Endothelial cell of umbilical vein (primary cell): Measurements from ENCODE around the gene SEMA6A. TPM values are rescaled to one million over a fixed set of nuclear protein-coding genes. Genes with fewer than 3 reads are reported as not detected.

Experiments used
- BruUV-seq: library from RNA; stranded (reverse); fragments of 400-500 nt; replicated peaks from 2 replicates; lab custom pipeline; 2021; lab: Mats Ljungman, UMichigan
- CTCF ChIA-PET: fragments of 300-600, 350-600 bp; sonication (Branson Sonifier 250); formaldehyde crosslinking; loops from one replicate; lab custom pipeline; 2021; ENCODE audit warnings: antibody characterized with exemption, inconsistent platforms; lab: Charles Lee
- POLR2A ChIA-PET: fragments of 300-600, 350-600 bp; sonication (Branson Sonifier 250); formaldehyde crosslinking; loops from one replicate; lab custom pipeline; 2021; ENCODE audit warnings: antibody characterized with exemption, inconsistent platforms; lab: Charles Lee
- DNase-seq: peaks from one replicate; pipeline ENCODE4 v3.0.0-alpha.2; 2011; ENCODE audit warnings: low read depth, low spot score
- FAIRE-seq: peaks from 2 replicates; lab custom pipeline; 2011; peaks lifted over from hg19 to GRCh38; lab: Jason Lieb, UNC
- H2AFZ ChIP-seq: 2 replicates; pipeline ENCODE4 v1.6.0; 2012; ENCODE audit warnings: low read depth, low read length, control low read depth, inconsistent platforms
- H3K27ac ChIP-seq: 2 replicates; pipeline ENCODE4 v1.5.1; 2011; ENCODE audit warnings: low read depth, mild to moderate bottlenecking, control low read depth, low read length, moderate library complexity; ENCODE audit not compliant: insufficient read depth
- H3K27me3 ChIP-seq, 2 experiments: 2 replicates each; pipeline versions ENCODE4 v1.6.0 to v1.6.1; 2011; ENCODE audit warnings: low read length in 2 of 2, mixed read lengths in 1 of 2; ENCODE audit not compliant: control insufficient read depth in 2 of 2, insufficient read depth in 2 of 2
- H3K36me3 ChIP-seq, 2 experiments: 2 replicates in 1 of 2; 3 replicates in 1 of 2; pipeline ENCODE4 v1.5.1; 2011; ENCODE audit warnings: low read length in 2 of 2, mild to moderate bottlenecking in 1 of 2, moderate library complexity in 1 of 2; ENCODE audit not compliant: control insufficient read depth in 2 of 2, insufficient read depth in 2 of 2; ENCODE audit errors: extremely low read depth in 1 of 2
- H3K4me1 ChIP-seq: 3 replicates; pipeline ENCODE4 v1.5.1; 2011; ENCODE audit warnings: mild to moderate bottlenecking, low read length; ENCODE audit not compliant: control insufficient read depth, insufficient read depth; ENCODE audit errors: extremely low read depth
- H3K4me2 ChIP-seq: 2 replicates; pipeline ENCODE4 v1.6.1; 2011; ENCODE audit warnings: low read length, control low read depth, mixed read lengths; ENCODE audit not compliant: insufficient read depth
- H3K4me3 ChIP-seq, 3 experiments: fragments of 200-600 bp in 1 of 3; sonication (generic), shearing (Covaris generic) in 1 of 3; replicated peaks in 1 of 3; 2 replicates each; pipeline ENCODE4 v1.5.1; 2011 to 2016; ENCODE audit warnings: control low read depth in 3 of 3, low read length in 3 of 3, mild to moderate bottlenecking in 2 of 3, inconsistent platforms in 1 of 3, low read depth in 1 of 3, moderate library complexity in 1 of 3; ENCODE audit not compliant: insufficient read depth in 1 of 3
- H3K79me2 ChIP-seq: 2 replicates; pipeline ENCODE4 v1.6.0; 2012; ENCODE audit warnings: low read length, inconsistent platforms; ENCODE audit not compliant: control insufficient read depth, insufficient read depth
- H3K9ac ChIP-seq: replicated peaks from 2 replicates; pipeline ENCODE3; 2011; ENCODE audit warnings: low read length, control low read depth; ENCODE audit not compliant: insufficient read depth; ENCODE audit errors: extremely low read depth
- H3K9me1 ChIP-seq: replicated peaks from 3 replicates; pipeline ENCODE4 v1.6.0; 2011; ENCODE audit warnings: mild to moderate bottlenecking, low read length; ENCODE audit not compliant: control insufficient read depth, insufficient read depth; ENCODE audit errors: extremely low read depth
- H3K9me3 ChIP-seq: replicated peaks from 2 replicates; pipeline ENCODE4 v1.5.1; 2012; ENCODE audit warnings: low read length, inconsistent platforms; ENCODE audit not compliant: control insufficient read depth, insufficient read depth
- H4K20me1 ChIP-seq: replicated peaks from 2 replicates; pipeline ENCODE3; 2011; ENCODE audit warnings: mild to moderate bottlenecking, low read length; ENCODE audit not compliant: control insufficient read depth, insufficient read depth; ENCODE audit errors: extremely low read depth
- CTCF ChIP-seq, 2 donors: IDR thresholded peaks; 1 replicate in 1 of 2; 2 replicates in 1 of 2; pipeline ENCODE4 v1.5.1; 2011; ENCODE audit warnings: low read length in 2 of 2, mild to moderate bottlenecking in 2 of 2, moderate library complexity in 2 of 2, control low read depth in 1 of 2, inconsistent platforms in 1 of 2, low read depth in 1 of 2; ENCODE audit not compliant: insufficient read depth in 1 of 2; ENCODE audit errors: extremely low read depth in 1 of 2
- EZH2 ChIP-seq: IDR thresholded peaks from 2 replicates; pipeline ENCODE4 v1.6.1; 2012; ENCODE audit warnings: borderline replicate concordance, low read depth, mild to moderate bottlenecking, moderate library complexity, low read length, inconsistent platforms; ENCODE audit not compliant: severe bottlenecking
- FOS ChIP-seq: IDR thresholded peaks from 2 replicates; pipeline ENCODE4 v1.6.1; 2011; ENCODE audit warnings: mild to moderate bottlenecking, low read length, moderate library complexity, borderline replicate concordance; ENCODE audit not compliant: insufficient read depth
- GATA2 ChIP-seq: IDR thresholded peaks from 2 replicates; pipeline ENCODE4 v1.7.0; 2011; ENCODE audit warnings: low read depth, mild to moderate bottlenecking, moderate library complexity, mixed read lengths, low read length; ENCODE audit not compliant: insufficient read length, insufficient read depth
- JUN ChIP-seq: IDR thresholded peaks from 2 replicates; pipeline ENCODE4 v1.6.1; 2011; ENCODE audit warnings: borderline replicate concordance, low read depth; ENCODE audit not compliant: insufficient read length, insufficient read depth
- MAX ChIP-seq: IDR thresholded peaks from 2 replicates; pipeline ENCODE4 v1.6.1; 2011; ENCODE audit not compliant: insufficient read depth, insufficient read length
- MYC ChIP-seq: IDR thresholded peaks from one replicate; pipeline ENCODE4 v1.6.1; 2011; ENCODE audit warnings: mild to moderate bottlenecking, low read depth, low read length
- POLR2A ChIP-seq: IDR thresholded peaks from 2 replicates; pipeline ENCODE4 v1.6.1; 2012; ENCODE audit warnings: low read depth, mild to moderate bottlenecking, control low read depth, low read length
- POLR2AphosphoS5 ChIP-seq: IDR thresholded peaks from 2 replicates; pipeline ENCODE4 v1.6.1; 2012; ENCODE audit warnings: low read depth, mild to moderate bottlenecking, control low read depth, low read length, moderate library complexity; ENCODE audit not compliant: insufficient read depth
- dilution Hi-C: fragments of 300-500 bp; cut with MboI; formaldehyde crosslinking; loops from one replicate; pipeline ENCODE4 v1.15.0; 2019; ENCODE audit warnings: low sequenced_read_pairs; ENCODE audit not compliant: extremely low pct_ligation_motif_present
- intact Hi-C: fragments of 100-400 bp; cut with micrococcal nuclease; formaldehyde crosslinking; loops from one replicate; pipeline ENCODE4 v1.10.0; 2022
- polyA plus RNA-seq, 4 experiments: library from polyadenylated mRNA; depleted of rRNA in 3 of 4; stranded (reverse) in 3 of 4; unstranded in 1 of 4; fragments of >200 nt; gene quantifications; 2 replicates each; pipeline versions ENCODE4 v1.2.1 to v1.2.3, GENCODE V29; 2011 to 2012; ENCODE audit warnings: missing spikeins in 1 of 4
- total RNA-seq: library from RNA; stranded (reverse); gene quantifications from 2 replicates; pipeline ENCODE4 v1.2.3, GENCODE V29; 2021

Gene SEMA6A
- total and polyA plus RNA-seq, 2 donors (not counting 3 experiments of a cell fraction or from before 2014, with no cell fraction given), result 0.43 to 1.5 TPM

- intact Hi-C loops (no loop called here), dilution Hi-C loops (no loop called here)
- no peak overlapping the region for H2AFZ ChIP-seq
- H4K20me1 ChIP-seq, result no peaks in the 10 kb centered on the region
- no peaks in the 10 kb centered on the region for H3K79me2 ChIP-seq
- no peak overlapping the region for H3K9ac ChIP-seq
- H3K4me1 ChIP-seq, result no peaks in the 10 kb centered on the region
- H3K27ac ChIP-seq, result no peak overlapping the region
- CTCF ChIA-PET, result interaction anchor here (1.3 to 1.4 kb wide), 2 partner anchors 22 to 24 kb away, joined by 3 to 4 read pairs; no protein-coding TSS in a partner anchor
- no peaks in the 10 kb centered on the region for H3K9me1 ChIP-seq
- H3K36me3 ChIP-seq, result no peaks in the 10 kb centered on the region
- BruUV-seq, result no TSS peak
- DNase-seq, result no peak
- POLR2A ChIA-PET, result no interaction called here
- no peak for FAIRE-seq
- no peak overlapping the region for H3K4me2 ChIP-seq
- H3K27me3 ChIP-seq, result no peaks in the 10 kb centered on the region
- H3K4me3 ChIP-seq, result no peak overlapping the region
- TF ChIP-seq JUN (no peak), EZH2 (no peak), MYC (no peak), MAX (no peak), FOS (no peak), POLR2A (no peak), GATA2 (no peak), POLR2AphosphoS5 (no peak), CTCF (IDR thresholded peaks at IDR 0.05; ENCODE audit: extremely low read depth in 1 of 2, insufficient read depth in 1 of 2, low read depth in 1 of 2, low read length in 2 of 2) (no peak)
- H3K9me3 ChIP-seq, result no peaks in the 10 kb centered on the region
Observed at GRCh38 chr5:116475338-116475737, 99.3 kb downstream of the SEMA6A start.
